Cortex of kidney (tissue), 1 donor: ENCODE results near the gene PRDM5.
"Not testable (repeated sequence)": the region's sequence is repeated elsewhere in the genome, so short reads cannot be mapped to it uniquely, and the experiment has no call there.

Source experiments
- DNase-seq: peaks from one replicate; lab custom pipeline; 2025; lab: John Stamatoyannopoulos, UW

PRDM5 gene

DNA sequence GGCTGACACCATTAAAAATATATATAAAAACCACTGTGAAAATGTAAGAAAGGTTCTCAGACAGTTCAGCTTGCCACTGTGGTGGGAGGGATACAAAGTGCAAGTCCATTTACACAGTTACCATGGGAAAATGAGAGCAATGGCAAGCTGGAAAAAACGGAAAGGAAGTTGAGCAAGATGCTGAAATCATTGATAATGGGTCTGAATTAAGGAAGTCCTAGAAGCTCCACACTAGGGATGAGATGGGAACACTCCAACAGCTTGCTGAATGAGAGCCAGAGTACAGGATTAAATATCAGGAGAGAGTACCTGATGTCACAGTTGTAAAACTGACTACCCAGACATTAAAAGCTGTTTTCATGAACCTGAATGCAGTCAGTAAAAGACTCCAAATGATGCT, 218.6 kb downstream of the PRDM5 start:
- DNase-seq: no peak

DNA sequence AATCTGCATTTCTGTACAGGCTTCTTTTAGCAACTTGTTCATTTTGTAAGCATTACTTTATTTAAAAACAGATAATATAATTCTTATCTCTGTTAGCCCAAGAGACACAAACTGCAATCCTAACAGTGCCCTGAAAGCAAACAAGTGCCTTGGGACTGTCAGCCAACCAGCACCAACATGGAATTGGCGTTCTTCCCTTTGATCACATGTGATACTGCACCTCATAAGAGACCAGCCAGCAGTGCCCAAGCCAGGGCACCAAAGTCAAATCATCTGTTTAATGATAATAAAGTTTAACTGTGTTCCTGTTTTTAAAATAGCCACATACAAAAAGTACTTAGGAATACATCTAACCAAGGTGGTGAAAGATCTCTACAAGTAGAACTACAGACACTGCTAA, 223.2 kb downstream of the PRDM5 start:
- DNase-seq: no peak

DNA sequence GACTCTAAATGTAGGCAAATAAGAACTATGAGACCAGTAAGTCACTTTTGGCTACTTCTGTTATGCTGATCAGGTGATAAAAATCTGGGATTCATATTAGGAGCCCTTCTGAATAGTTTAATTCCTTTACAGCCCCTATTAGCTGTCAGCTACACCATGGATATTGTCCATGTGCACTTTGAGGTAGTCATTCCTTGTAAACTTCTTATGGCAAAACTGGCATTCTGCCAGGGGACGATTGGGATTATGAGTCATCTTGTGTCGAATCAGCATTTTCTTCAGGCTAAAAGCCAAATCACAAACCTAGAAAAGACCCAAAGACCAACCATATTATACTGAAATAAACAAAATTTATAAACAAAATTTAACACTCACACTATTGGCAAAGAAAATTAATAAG, 227.6 kb downstream of the PRDM5 start:
- DNase-seq: no peak

DNA sequence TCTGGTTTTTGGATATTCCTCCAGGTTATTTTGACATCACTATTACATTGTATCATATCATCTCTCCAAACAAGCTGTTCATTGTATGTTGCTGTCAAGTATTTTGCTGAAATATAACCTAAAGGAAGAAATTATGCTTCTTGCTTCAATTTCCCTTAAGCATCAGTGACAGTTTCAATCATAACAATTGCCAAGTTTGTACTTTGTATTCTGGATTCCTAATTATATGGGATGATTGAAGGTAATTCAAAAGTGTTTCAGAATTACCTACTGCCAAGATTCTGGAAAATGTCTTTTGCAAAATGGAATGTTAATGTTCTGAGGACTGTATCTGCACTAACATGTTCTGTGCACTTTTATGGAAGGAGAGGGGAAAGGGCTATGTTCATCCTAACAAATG, 228.7 kb downstream of the PRDM5 start:
- DNase-seq: no peak

- no peak for DNase-seq
These were observed 229.6 kb downstream of the PRDM5 start for GRCh38 chr4:120692964-120693363.

DNA sequence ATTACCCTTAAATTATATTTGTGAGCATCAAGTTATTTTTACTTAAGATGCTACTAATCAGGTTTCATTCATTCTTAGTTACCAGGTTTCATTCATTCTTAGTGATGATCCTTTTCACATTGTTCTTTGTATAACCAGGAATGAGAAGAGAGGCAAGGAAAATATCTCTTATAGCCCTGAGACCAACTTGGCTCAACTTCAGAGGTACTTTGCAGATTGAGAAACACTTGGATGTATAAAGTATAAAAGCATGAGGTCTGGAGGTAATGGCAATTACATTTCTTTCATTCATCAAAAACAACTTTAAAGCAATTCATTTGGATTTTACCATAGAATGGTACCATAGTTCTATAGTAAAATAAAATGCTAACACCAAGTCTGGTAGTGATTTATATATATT, 231.0 kb downstream of the PRDM5 start:
- no peak for DNase-seq

DNA sequence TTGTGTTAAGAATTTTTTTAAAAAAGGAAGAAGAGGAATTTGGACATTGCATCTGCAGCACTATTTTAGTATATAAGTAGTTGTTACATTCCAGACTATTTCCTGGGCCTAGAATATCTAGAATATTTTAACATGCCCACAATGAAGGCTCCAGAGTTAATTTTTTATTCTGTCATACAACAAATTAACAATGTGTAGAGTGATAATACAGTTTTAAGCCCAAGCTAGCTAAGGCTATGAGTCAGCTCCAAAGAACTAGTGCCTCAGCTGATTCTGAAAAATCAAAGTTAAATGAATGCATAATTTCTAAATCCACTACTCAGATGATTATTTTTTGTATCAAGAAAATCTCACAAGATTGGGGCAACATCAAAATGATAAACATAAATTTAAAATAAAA, 231.4 kb downstream of the PRDM5 start:
- DNase-seq: no peak

DNA sequence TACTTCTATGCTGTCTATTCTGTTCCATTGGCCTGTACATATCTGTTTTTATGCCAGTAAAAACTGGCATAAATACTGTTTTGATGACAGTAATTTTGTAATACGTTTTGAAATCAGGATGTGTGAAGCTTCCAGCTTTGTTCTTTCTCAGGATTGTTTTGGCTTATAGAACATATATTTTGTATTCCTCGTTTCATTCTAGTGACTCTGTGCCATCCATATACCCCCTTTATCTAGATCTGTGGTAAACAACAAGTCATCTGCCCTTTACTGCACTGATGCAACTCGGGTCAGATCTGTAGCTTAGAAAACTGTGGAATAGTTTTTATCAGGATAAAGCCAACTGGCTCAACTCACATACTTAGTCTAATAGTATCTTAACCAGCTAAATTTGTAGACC, 233.7 kb downstream of the PRDM5 start:
- DNase-seq: no peak

DNA sequence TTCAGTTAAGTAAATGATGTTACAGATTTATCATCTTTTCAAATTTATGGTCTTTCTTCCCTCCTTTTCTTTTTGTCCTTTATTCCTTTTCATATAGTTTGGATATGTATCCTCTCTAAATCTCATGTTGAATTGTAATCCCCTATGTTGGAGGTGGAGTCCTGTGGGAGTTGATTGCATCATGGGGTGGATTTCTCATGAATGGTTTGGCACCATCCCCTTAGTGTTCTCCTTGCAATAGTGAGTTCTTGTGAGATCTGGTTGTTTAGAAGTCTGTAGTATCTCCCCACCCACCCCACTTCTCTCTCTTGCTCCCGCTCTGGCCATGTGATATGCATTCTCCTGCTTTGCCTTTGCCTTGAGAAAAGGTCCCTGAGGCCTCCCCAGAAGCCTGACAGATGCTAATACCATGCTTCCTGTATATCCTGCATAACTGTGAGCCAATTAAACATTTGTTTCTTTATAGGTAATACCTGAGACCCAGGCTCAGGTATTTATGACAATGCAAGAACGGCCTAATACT, 236.7 kb downstream of the PRDM5 start:
- DNase-seq: no peak

DNA sequence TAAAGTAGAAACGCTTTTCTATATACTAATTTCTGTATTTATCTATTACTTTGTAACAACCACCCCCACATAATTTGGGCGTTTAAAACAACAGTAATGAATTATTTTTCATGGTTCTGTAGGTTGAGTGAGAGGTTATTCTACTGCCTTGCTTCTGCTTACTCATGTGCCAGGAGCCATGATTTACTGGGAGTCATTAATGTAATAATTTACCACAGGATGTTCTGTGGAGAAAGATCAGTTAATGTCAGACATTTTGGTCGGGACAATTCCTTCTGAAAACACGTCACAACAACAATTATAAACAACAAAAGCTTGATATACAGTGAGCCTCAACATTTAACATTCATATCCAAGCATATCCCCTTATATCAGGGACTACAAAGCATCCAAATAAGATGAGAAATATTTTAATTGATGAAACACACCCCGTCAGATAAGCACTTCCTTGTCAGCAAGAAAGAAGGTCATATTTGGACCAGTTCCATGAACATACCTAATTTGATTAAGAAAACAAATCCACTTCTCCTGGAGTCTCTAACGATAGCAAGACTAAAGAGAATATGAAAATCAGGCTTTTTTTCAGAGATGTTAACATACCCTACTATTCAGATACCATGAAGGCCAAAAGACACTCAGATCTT, 238.5 kb downstream of the PRDM5 start:
- no peak for DNase-seq

DNA sequence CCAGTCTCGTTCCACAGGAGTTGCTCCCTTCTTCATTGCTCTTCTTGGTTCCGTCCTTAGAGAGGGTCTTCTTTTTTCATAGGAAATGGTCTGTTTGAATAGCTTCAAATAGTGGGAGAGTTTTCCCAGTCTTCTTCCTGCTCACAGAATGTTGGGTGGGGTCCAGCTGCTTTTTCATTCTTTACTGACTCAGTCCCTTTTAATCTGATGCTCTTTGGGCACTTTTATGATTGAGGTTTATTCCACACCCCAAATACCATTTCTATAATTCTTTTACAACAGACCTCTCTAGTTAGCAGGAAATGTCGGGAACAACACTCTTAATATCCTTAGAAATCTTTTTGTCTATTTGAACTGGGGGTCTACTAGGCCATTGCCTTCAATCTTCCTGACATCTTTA, 239.5 kb downstream of the PRDM5 start:
- no peak for DNase-seq

DNA sequence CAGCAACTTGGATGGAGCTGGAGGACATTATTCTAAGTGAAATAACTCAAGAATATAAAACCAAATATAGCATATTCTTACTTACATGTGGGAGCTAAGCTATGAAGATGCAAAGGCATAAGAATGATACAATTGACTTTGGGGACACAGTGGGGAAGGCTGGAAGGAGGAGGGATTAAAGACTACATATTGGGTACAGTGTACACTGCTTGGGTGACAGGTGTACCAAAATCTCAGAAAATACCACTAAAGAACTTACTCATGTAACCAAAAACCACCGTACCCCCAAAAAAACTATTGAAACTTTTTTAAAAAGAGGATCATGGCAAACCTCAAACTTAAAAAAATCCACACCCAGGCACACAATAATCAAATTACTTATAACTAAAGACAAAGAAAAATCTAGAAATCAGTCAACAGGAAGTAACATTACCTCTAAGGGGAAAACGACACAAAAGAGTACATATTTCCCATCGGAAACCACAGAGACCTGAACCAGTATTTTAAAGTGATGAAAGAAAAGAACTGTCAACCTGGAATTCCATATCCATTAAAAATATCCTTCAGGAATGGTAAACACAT, 241.8 kb downstream of the PRDM5 start:
- DNase-seq: no peak

DNA sequence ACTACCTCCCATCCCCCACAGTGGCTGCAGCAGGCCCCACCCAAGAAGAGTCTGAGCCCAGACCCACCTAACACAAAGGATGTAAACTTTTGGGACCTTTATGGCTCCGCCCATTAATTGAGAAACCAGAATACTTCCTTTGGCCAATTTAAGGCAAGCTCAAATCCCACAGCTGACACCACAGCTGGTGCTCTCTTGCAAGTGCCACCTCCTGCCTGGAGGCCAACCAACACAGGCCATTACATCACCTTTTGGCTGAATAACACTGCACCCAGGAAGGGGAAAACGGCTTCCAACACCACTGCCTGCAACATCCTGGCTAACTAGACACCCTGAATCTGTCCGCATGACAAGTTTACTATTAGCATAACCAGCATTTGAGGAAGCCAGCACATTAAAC, 248.8 kb downstream of the PRDM5 start:
- DNase-seq: no peak

- no peak for DNase-seq
These were observed 249.9 kb downstream of the PRDM5 start for GRCh38 chr4:120672558-120673147.

DNA sequence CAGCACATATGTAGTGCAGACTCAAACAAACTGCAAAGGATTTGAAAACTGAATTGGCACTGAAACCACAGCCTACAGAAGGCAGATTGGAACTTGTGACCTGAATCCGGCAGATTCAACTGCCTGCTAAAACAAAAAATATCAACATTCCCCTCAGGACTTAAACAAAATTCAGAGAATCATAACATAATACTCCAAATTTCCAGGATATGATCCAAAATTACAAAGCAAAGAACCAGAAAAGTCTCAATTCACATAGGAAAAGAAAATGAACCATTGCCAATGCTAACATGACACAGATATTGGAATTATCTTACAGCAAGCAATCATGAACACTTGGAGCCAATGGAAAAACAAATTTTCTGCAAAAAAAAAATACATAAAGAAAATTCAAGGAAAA, 250.4 kb downstream of the PRDM5 start:
- no peak for DNase-seq

GRCh38 chr4:120671538-120671937, 251.0 kb downstream of the PRDM5 start:
- no peak for DNase-seq

DNA sequence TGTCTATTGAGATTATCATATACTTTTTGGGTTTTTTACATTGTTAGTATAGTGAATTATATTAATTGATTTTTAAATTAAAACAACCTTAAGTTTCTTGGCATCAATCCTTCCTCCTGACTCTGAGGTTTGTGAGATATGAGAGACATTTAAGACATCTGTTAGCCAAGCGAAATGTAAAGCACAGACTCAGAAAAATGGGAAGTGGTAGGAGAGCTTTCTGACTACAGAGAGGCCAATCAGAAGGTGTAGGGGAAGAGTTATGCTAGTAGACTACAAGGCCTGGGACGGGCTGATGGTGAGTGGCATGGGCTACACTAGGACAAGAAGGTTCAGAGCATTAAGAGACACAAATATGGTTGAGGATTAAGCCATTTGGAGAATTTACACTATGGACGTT, 255.4 kb downstream of the PRDM5 start:
- no peak for DNase-seq

DNA sequence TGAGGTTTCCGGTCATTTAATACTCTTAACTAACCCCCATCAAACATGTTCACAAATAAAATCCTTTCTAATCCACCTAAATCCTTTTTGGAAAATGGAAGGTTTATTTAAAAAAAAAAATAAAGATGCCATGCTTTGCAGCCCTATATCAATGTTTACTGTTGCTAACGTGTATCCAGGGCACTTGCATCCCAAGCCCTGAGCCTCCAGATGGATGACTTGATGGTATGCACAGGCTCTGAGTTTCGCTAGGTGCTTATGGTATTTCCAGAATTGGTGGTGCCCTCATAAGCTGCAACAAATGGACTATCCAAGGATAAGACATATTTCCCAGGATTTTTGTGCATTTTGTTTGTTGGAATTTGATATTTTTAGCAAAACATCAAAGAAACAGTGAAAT, 257.7 kb downstream of the PRDM5 start:
- no peak for DNase-seq

DNA sequence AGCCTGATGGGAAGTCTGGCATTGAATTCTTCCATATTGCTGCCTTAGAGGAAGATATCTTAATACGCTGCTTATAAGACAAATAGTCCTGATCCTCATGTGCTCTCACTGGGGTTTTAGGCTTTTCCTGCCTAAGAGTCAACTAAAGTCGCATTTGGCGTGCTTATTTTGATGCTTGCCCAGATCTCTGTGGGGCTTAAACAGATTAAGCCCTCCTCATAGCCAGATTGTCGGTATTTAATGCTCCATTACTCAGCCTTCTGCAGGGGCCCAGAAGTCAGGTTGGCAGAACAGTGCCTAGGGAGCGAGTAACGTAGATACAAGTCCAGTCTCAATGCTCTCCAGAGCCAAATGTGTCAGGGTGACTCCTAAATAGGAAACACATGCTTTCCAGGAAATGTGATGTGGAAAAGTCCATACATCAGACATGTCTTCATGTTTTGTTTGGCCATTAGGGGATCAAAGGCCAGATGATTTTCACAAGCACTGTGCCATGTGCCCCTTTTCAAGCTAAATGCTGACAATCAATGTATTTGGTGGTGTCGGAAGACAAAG, 262.8 kb downstream of the PRDM5 start:
- no peak for DNase-seq

- DNase-seq: no peak
These were observed 263.8 kb downstream of the PRDM5 start for GRCh38 chr4:120658772-120659171.

- DNase-seq: no peak
These were observed 268.5 kb downstream of the PRDM5 start for GRCh38 chr4:120653804-120654573.

- not testable (repeated sequence) for DNase-seq
These were observed 274.2 kb downstream of the PRDM5 start for GRCh38 chr4:120648336-120648735.
